Measurements from ENCODE around the gene TSHR. TPM values are rescaled to one million over a fixed set of nuclear protein-coding genes. Genes with fewer than 3 reads are reported as not detected.

Gene TSHR
- total RNA-seq, 2 donors from 2014 or later = 0.58 TPM; not detected in 1

- Mint-ChIP-seq H3K9me3 (no peaks in the 10 kb centered on the region), H3K27me3 (ENCODE audit: insufficient read depth) (no peaks in the 10 kb centered on the region), H3K4me1 (peaks cover 5% of the 10 kb centered on the region), H3K4me3 (no peak overlapping the region), H3K27ac (peak overlapping the region; percentile 78), H3K36me3 (ENCODE audit: low read depth) (peaks cover 2% of the 10 kb centered on the region)
- Histone ChIP-seq H3K27ac (ENCODE audit: low read depth, low read length) (no peak overlapping the region), H3K9ac (ENCODE audit: extremely low read depth, low read length, poor library complexity, severe bottlenecking) (no peak overlapping the region), H3K4me3 (ENCODE audit: low read length) (no peak overlapping the region), H3K27me3 (ENCODE audit: control insufficient read depth, insufficient read depth, low read length, poor library complexity, severe bottlenecking) (no peaks in the 10 kb centered on the region), H3K4me1 (ENCODE audit: control insufficient read depth, insufficient read depth, low read length) (no peaks in the 10 kb centered on the region), H3K9me3 (ENCODE audit: control insufficient read depth, low read length) (no peaks in the 10 kb centered on the region), H3K36me3 (ENCODE audit: control insufficient read depth, insufficient read depth, low read length) (no peaks in the 10 kb centered on the region)
- WGBS, 2 experiments (ENCODE audit: insufficient coverage in 1 of 2, insufficient read length in 1 of 2) = 89 to 90% methylated on average over 1 to 4 of the region's 4 CpGs
- no peak for TF ChIP-seq CTCF (conservative IDR thresholded peaks at IDR 0.05)
- DNase-seq = no peak
Observed at GRCh38 chr14:80926397-80927082, 28.9 kb upstream of the TSHR start.

- WGBS, 2 experiments (ENCODE audit: insufficient coverage in 1 of 2, insufficient read length in 1 of 2) = 87 to 90% methylated on average over 5 to 8 of the region's 8 CpGs
- Histone ChIP-seq H3K27me3 (ENCODE audit: control insufficient read depth, insufficient read depth, low read length, poor library complexity, severe bottlenecking) (no peaks in the 10 kb centered on the region), H3K9me3 (ENCODE audit: control insufficient read depth, low read length) (no peaks in the 10 kb centered on the region), H3K4me3 (ENCODE audit: low read length) (no peak overlapping the region), H3K27ac (ENCODE audit: low read depth, low read length) (no peak overlapping the region), H3K4me1 (ENCODE audit: control insufficient read depth, insufficient read depth, low read length) (no peaks in the 10 kb centered on the region), H3K36me3 (ENCODE audit: control insufficient read depth, insufficient read depth, low read length) (no peaks in the 10 kb centered on the region), H3K9ac (ENCODE audit: extremely low read depth, low read length, poor library complexity, severe bottlenecking) (no peak overlapping the region)
- Mint-ChIP-seq H3K9me3 (no peaks in the 10 kb centered on the region), H3K27ac (peak overlapping the region; percentile 78), H3K4me3 (no peak overlapping the region), H3K36me3 (ENCODE audit: low read depth) (peaks cover 2% of the 10 kb centered on the region), H3K27me3 (ENCODE audit: insufficient read depth) (no peaks in the 10 kb centered on the region), H3K4me1 (peaks cover 5% of the 10 kb centered on the region)
- peak; percentile 72 for TF ChIP-seq CTCF (conservative IDR thresholded peaks at IDR 0.05)
- peak; percentile 67 for DNase-seq
Observed at GRCh38 chr14:80927083-80927989, 28.1 kb upstream of the TSHR start.

- H3K27ac ChIP-seq (ENCODE audit: low read depth, low read length) = no peak overlapping the region
- peaks cover 1% of the 10 kb centered on the region for H3K36me3 Mint-ChIP-seq (ENCODE audit: low read depth)
- DNase-seq = no peak
- H3K36me3 ChIP-seq (ENCODE audit: control insufficient read depth, insufficient read depth, low read length) = no peaks in the 10 kb centered on the region
- no peaks in the 10 kb centered on the region for H3K4me1 ChIP-seq (ENCODE audit: control insufficient read depth, insufficient read depth, low read length)
- H3K9me3 ChIP-seq (ENCODE audit: control insufficient read depth, low read length) = no peaks in the 10 kb centered on the region
- H3K4me3 Mint-ChIP-seq = no peak overlapping the region
- no peaks in the 10 kb centered on the region for H3K27me3 Mint-ChIP-seq (ENCODE audit: insufficient read depth)
- H3K9ac ChIP-seq (ENCODE audit: extremely low read depth, low read length, poor library complexity, severe bottlenecking) = no peak overlapping the region
- no peak overlapping the region for H3K4me3 ChIP-seq (ENCODE audit: low read length)
- H3K27me3 ChIP-seq (ENCODE audit: control insufficient read depth, insufficient read depth, low read length, poor library complexity, severe bottlenecking) = no peaks in the 10 kb centered on the region
- H3K27ac Mint-ChIP-seq = no peak overlapping the region
- H3K4me1 Mint-ChIP-seq = peaks cover 10% of the 10 kb centered on the region
- H3K9me3 Mint-ChIP-seq = no peaks in the 10 kb centered on the region
- TF ChIP-seq CTCF (conservative IDR thresholded peaks at IDR 0.05) = no peak
- WGBS, 2 experiments (ENCODE audit: insufficient coverage in 1 of 2, insufficient read length in 1 of 2) = 93 to 98% methylated on average over 4 to 5 of the region's 5 CpGs
Observed at GRCh38 chr14:80930095-80930494, 25.3 kb upstream of the TSHR start.

Measured in endodermal cell (in vitro differentiated cells).